Occipital lobe (tissue), 2 donors: ENCODE data around the gene MORN1. TPM values are rescaled to one million over a fixed set of nuclear protein-coding genes. Genes with fewer than 3 reads are reported as not detected.

Experiments
- DNase-seq: peaks from one replicate; lab custom pipeline; 2025; lab: John Stamatoyannopoulos, UW
- total RNA-seq: library from RNA; depleted of rRNA; stranded (reverse); fragments of >200 nt; gene quantifications from one replicate; pipeline ENCODE4 v1.2.3, GENCODE V29; 2014

MORN1 gene
- total RNA-seq, 1 donor from 2014 or later: 13.1 TPM

- DNase-seq: no peak
These were observed 112.7 kb downstream of the MORN1 start for GRCh38 chr1:2278591-2279209.

- no peak for DNase-seq
These were observed 113.4 kb downstream of the MORN1 start for GRCh38 chr1:2277741-2278488.

GRCh38 chr1:2276803-2277580 is 114.4 kb downstream of the MORN1 start:
- DNase-seq: no peak

GRCh38 chr1:2275796-2276536 is 115.4 kb downstream of the MORN1 start:
- DNase-seq: no peak

- DNase-seq: no peak
These were observed 116.4 kb downstream of the MORN1 start for GRCh38 chr1:2274929-2275475.

- no peak for DNase-seq
These were observed 117.0 kb downstream of the MORN1 start for GRCh38 chr1:2274231-2274928.

GRCh38 chr1:2273401-2274090 is 117.8 kb downstream of the MORN1 start:
- no peak for DNase-seq

- no peak for DNase-seq
These were observed 118.5 kb downstream of the MORN1 start for GRCh38 chr1:2272686-2273400.

GRCh38 chr1:2271841-2272655 is 119.3 kb downstream of the MORN1 start:
- no peak for DNase-seq

Other genes with a start within 250 kb of the MORN1 start
- gene FAAP20, start 196.8 kb downstream of the MORN1 start, total RNA-seq: 20.3 TPM
- 19.3 TPM for gene SKI, start 163.2 kb downstream of the MORN1 start, total RNA-seq
- gene RER1, start 287 bp upstream of the MORN1 start, total RNA-seq: 34.5 TPM
- gene PEX10, start 21.0 kb upstream of the MORN1 start, total RNA-seq: 21.2 TPM
- gene PLCH2, start 84.7 kb upstream of the MORN1 start, total RNA-seq: 4.2 TPM
- gene PANK4, start 135.0 kb upstream of the MORN1 start, total RNA-seq: 26.0 TPM
- gene HES5, start 138.7 kb upstream of the MORN1 start, total RNA-seq: 25.4 TPM
- gene TNFRSF14, start 164.8 kb upstream of the MORN1 start, total RNA-seq: 2.0 TPM
- gene PRXL2B, start 195.2 kb upstream of the MORN1 start, total RNA-seq: 11.9 TPM
- gene MMEL1, start 241.5 kb upstream of the MORN1 start, total RNA-seq: 3.7 TPM